Measurements from ENCODE around the gene MTG1.

MTG1 gene

DNA sequence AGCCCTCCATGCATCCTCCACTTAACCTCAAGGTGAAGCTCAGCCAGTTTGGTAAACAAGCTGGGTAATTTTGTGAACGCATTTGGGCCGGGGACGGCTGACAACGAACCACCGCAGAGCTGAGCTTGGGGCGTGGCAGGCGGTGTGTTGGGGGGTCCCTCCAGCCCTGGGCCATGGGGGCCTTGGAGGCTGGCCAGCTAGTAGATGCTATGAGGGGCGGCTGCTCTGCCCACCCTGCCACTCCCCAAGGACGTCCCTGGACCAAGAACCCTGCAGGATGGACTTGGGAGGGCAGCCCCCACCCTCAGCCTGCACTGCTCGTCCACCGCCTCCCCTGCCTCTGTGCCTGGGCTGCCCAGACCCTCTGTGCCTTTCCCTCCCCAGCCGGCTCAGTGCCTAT, 47.8 kb downstream of the MTG1 start:
- Histone ChIP-seq H3K9ac (ENCODE audit: low read depth, low read length, poor library complexity, severe bottlenecking) (peak overlapping the region; percentile 74), H3K4me2 (ENCODE audit: low read depth, low read length, poor library complexity, severe bottlenecking) (peak overlapping the region; percentile 82), H4K20me1 (ENCODE audit: insufficient read depth, low read length, poor library complexity, severe bottlenecking) (no peaks in the 10 kb centered on the region), H3K4me1 (ENCODE audit: insufficient read depth, low read length, poor library complexity, severe bottlenecking) (peaks cover 49% of the 10 kb centered on the region), H3K36me3 (ENCODE audit: insufficient read depth, low read length) (no peaks in the 10 kb centered on the region), H3F3A (ENCODE audit: low read depth) (no peaks in the 10 kb centered on the region), H3K4me3 (ENCODE audit: low read length, poor library complexity, severe bottlenecking) (peak overlapping the region; percentile 69), H2AFZ (ENCODE audit: low read length) (no peak overlapping the region), H3K27me3 (ENCODE audit: insufficient read depth, low read length, poor library complexity, severe bottlenecking) (no peaks in the 10 kb centered on the region), H3K79me2 (ENCODE audit: insufficient read depth, low read length) (no peaks in the 10 kb centered on the region), H3K9me3 (ENCODE audit: insufficient read depth, low read depth, low read length) (no peaks in the 10 kb centered on the region), H3K9me2 (replicated peaks; ENCODE audit: low read depth, low read length) (no peaks in the 10 kb centered on the region)
- TF ChIP-seq EZH2phosphoT487 (IDR thresholded peaks at IDR 0.05; ENCODE audit: borderline replicate concordance) = no peak
- TF ChIP-seq, protein P1, sequence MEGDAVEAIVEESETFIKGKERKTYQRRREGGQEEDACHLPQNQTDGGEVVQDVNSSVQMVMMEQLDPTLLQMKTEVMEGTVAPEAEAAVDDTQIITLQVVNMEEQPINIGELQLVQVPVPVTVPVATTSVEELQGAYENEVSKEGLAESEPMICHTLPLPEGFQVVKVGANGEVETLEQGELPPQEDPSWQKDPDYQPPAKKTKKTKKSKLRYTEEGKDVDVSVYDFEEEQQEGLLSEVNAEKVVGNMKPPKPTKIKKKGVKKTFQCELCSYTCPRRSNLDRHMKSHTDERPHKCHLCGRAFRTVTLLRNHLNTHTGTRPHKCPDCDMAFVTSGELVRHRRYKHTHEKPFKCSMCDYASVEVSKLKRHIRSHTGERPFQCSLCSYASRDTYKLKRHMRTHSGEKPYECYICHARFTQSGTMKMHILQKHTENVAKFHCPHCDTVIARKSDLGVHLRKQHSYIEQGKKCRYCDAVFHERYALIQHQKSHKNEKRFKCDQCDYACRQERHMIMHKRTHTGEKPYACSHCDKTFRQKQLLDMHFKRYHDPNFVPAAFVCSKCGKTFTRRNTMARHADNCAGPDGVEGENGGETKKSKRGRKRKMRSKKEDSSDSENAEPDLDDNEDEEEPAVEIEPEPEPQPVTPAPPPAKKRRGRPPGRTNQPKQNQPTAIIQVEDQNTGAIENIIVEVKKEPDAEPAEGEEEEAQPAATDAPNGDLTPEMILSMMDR (conservative IDR thresholded peaks at IDR 0.05; ENCODE audit: low read length) = no peak

DNA sequence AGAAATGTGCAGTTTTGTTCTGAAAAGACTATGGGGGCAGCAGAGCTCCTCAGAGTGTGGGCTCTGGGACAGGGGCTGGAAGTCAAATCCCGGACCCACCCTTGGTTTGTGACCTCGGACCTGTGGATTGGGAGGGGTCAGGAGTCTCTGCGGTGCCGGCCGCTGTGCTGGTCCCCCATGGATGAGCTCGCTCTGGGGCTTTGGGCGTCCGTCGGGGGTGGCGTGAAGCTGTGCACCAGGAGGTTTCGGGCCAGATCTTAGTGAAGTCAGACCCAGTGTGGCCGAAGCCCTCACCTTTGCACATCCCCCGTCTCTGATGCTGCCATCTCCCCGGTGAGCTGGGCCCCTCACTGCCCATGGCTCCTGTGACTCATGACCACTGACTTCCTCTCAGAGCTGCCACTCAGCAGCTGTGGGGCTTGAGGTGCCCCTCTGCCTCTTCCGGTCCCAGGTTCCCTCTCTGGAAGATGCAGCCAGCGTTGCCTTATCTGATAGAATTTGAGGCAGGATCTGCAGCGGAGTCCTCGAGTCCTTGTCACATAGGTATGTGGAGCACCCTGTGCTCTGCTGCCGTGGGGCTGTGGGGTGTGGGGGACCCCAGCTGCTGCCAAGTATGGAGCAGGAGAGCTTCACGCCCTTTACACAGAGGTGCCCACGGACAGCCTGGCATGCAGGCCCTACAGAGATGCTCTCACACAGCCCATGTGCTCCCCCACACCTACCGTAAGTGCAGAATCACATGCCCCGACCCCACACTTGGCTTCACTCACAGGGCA, 48.4 kb downstream of the MTG1 start:
- no peaks in the 10 kb centered on the region for H3K9me3 ChIP-seq (ENCODE audit: insufficient read depth, low read depth, low read length)
- H3K4me3 ChIP-seq (ENCODE audit: low read length, poor library complexity, severe bottlenecking) = peak overlapping the region; percentile 69
- no peaks in the 10 kb centered on the region for H4K20me1 ChIP-seq (ENCODE audit: insufficient read depth, low read length, poor library complexity, severe bottlenecking)
- H3K9me2 ChIP-seq (replicated peaks; ENCODE audit: low read depth, low read length) = no peaks in the 10 kb centered on the region
- H3K4me2 ChIP-seq (ENCODE audit: low read depth, low read length, poor library complexity, severe bottlenecking) = peak overlapping the region; percentile 82
- H3K79me2 ChIP-seq (ENCODE audit: insufficient read depth, low read length) = no peaks in the 10 kb centered on the region
- TF ChIP-seq, protein P1 (conservative IDR thresholded peaks at IDR 0.05; ENCODE audit: low read length) = no peak
- no peak for TF ChIP-seq EZH2phosphoT487 (IDR thresholded peaks at IDR 0.05; ENCODE audit: borderline replicate concordance)
- no peaks in the 10 kb centered on the region for H3K36me3 ChIP-seq (ENCODE audit: insufficient read depth, low read length)
- peaks cover 49% of the 10 kb centered on the region for H3K4me1 ChIP-seq (ENCODE audit: insufficient read depth, low read length, poor library complexity, severe bottlenecking)
- peak overlapping the region; percentile 74 for H3K9ac ChIP-seq (ENCODE audit: low read depth, low read length, poor library complexity, severe bottlenecking)
- no peaks in the 10 kb centered on the region for H3F3A ChIP-seq (ENCODE audit: low read depth)
- H3K27me3 ChIP-seq (ENCODE audit: insufficient read depth, low read length, poor library complexity, severe bottlenecking) = no peaks in the 10 kb centered on the region
- 0 out of 2 replicates have a peak overlapping the region, but pooled peaks have one; percentile 41 for H2AFZ ChIP-seq (ENCODE audit: low read length)

DNA sequence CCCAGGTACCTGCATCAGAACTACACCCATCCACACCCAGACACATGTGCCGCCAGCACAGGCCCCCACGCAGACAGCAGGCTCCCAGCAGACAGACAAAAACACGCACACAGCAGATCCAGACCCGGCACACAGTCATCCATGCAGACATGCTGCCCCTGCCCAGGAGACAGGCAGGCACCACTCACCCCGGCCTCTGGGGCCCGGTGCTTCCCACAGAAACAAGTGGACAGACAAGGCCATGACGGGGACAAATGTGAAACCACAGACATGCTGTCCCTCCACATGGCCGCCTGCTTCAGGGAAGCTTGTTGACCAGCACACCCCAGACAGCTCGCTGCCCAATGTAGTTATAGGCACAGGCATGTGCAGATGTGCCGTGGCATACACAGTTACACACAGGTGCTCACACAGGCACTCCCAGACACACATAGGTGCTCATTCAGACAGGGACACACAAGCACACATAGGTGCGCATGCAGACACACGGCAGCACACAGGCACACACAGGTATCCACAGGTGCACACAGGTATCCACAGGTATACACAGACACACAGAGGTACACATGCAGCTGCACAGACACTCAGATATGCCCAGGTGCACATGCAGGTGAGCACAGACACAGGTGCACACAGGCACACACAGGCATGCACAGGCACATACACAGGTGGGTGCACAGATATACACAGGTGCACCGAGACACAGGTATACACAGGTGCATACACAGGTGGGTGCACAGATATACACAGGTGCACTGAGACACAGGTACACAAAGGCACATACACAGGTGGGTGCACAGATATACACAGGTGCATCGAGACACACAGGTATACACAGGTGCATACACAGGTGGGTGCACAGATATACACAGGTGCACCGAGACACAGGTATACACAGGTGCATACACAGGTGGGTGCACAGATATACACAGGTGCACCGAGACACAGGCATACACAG, 49.3 kb downstream of the MTG1 start:
- Histone ChIP-seq H3K9ac (ENCODE audit: low read depth, low read length, poor library complexity, severe bottlenecking) (peak overlapping the region; percentile 74), H3K27me3 (ENCODE audit: insufficient read depth, low read length, poor library complexity, severe bottlenecking) (peaks cover 5% of the 10 kb centered on the region), H3K9me3 (ENCODE audit: insufficient read depth, low read depth, low read length) (peaks cover 6% of the 10 kb centered on the region; the same call in 1 of the 2 replicates), H3F3A (ENCODE audit: low read depth) (no peaks in the 10 kb centered on the region), H3K4me1 (ENCODE audit: insufficient read depth, low read length, poor library complexity, severe bottlenecking) (peaks cover 49% of the 10 kb centered on the region), H4K20me1 (ENCODE audit: insufficient read depth, low read length, poor library complexity, severe bottlenecking) (no peaks in the 10 kb centered on the region), H3K9me2 (replicated peaks; ENCODE audit: low read depth, low read length) (no peaks in the 10 kb centered on the region), H3K79me2 (ENCODE audit: insufficient read depth, low read length) (no peaks in the 10 kb centered on the region), H3K36me3 (ENCODE audit: insufficient read depth, low read length) (no peaks in the 10 kb centered on the region), H2AFZ (ENCODE audit: low read length) (no peak overlapping the region), H3K4me2 (ENCODE audit: low read depth, low read length, poor library complexity, severe bottlenecking) (peak overlapping the region; percentile 82), H3K4me3 (ENCODE audit: low read length, poor library complexity, severe bottlenecking) (peak overlapping the region; percentile 69)
- TF ChIP-seq, protein P1 (conservative IDR thresholded peaks at IDR 0.05; ENCODE audit: low read length) = no peak
- no peak for TF ChIP-seq EZH2phosphoT487 (IDR thresholded peaks at IDR 0.05; ENCODE audit: borderline replicate concordance)

Measured in Loucy (cell line).